AG04450 (cell line): ENCODE measurements around the gene MAK. TPM values are rescaled to one million over a fixed set of nuclear protein-coding genes. Genes with fewer than 3 reads are reported as not detected.
"Not testable (repeated sequence)": the region's sequence is repeated elsewhere in the genome, so short reads cannot be mapped to it uniquely, and the experiment has no call there.

Source experiments
- CTCF ChIA-PET: fragments of 300-600, 350-600 bp; formaldehyde crosslinking; extraction: SDS; loops from one replicate; lab custom pipeline; 2022; ENCODE audit warnings: antibody characterized with exemption, inconsistent platforms; lab: Charles Lee
- POLR2A ChIA-PET: fragments of 350-600 bp; formaldehyde crosslinking; extraction: SDS; loops from one replicate; lab custom pipeline; 2021; ENCODE audit warnings: antibody characterized with exemption, inconsistent platforms; lab: Yijun Ruan, JAX
- DNase-seq: peaks from one replicate; pipeline ENCODE4 v3.0.0-alpha.2; 2011; ENCODE audit warnings: low read depth, low spot score
- H3K27ac ChIP-seq: one replicate; pipeline ENCODE4 v1.5.1; 2012; ENCODE audit warnings: low read depth, low read length, control low read depth
- H3K27me3 ChIP-seq: one replicate; pipeline ENCODE4 v1.6.0; 2012; ENCODE audit warnings: low read length; ENCODE audit not compliant: control insufficient read depth, insufficient read depth
- H3K4me3 ChIP-seq: 2 replicates; pipeline ENCODE4 v1.5.1; 2011; ENCODE audit warnings: mild to moderate bottlenecking, low read depth, low read length, control low read depth
- H3K9me3 ChIP-seq: 2 replicates; pipeline ENCODE4 v1.5.1; 2012; ENCODE audit warnings: low read length; ENCODE audit not compliant: control insufficient read depth, insufficient read depth
- CTCF ChIP-seq: IDR thresholded peaks from 2 replicates; pipeline ENCODE4 v1.5.1; 2011; ENCODE audit warnings: low read depth, low read length, control low read depth, inconsistent platforms
- polyA minus RNA-seq: library from RNA; depleted of rRNA, polyadenylated mRNA; stranded (reverse); fragments of >200 nt; gene quantifications from 2 replicates; pipeline ENCODE4 v1.2.3, GENCODE V29; 2011; rRNA and poly(A)+ RNA removed
- polyA plus RNA-seq: library from polyadenylated mRNA; depleted of rRNA; stranded (reverse); fragments of >200 nt; gene quantifications from 2 replicates; pipeline ENCODE4 v1.2.3, GENCODE V29; 2011; rRNA removed

MAK gene
- polyA plus RNA-seq (not detected in 2 replicates), polyA minus RNA-seq (not detected in 2 replicates)

- Histone ChIP-seq H3K9me3 (peaks cover 3% of the 10 kb centered on the region; the same call in 1 of the 2 replicates), H3K4me3 (peak within 1 kb of the TSS; percentile 66), H3K27me3 (peaks cover 34% of the 10 kb centered on the region), H3K27ac (no peak within 1 kb of the TSS)
- no peak for TF ChIP-seq CTCF
- DNase-seq, result peak; percentile 24
- POLR2A ChIA-PET, result interaction anchor here (0.6 kb wide), 1 partner anchor 402 kb away, joined by 4 read pairs; no protein-coding TSS in a partner anchor
- CTCF ChIA-PET, result interaction anchor here (1.0 to 1.7 kb wide), 2 partner anchors 36 kb away, joined by 5 read pairs; no protein-coding TSS in a partner anchor
Observed at GRCh38 chr6:10837995-10838793, at the start of gene MAK. Gene MAK (minus strand): TSS chr6:10838539. CDS start chr6:10830648, 7,891 bp downstream.

GRCh38 chr6:10886691-10887502 lies 48.6 kb upstream of the MAK start, which contains the start of gene SYCP2L:
Gene SYCP2L (plus strand): TSS chr6:10887052. CDS start chr6:10887127, 75 bp downstream.
- POLR2A ChIA-PET, result interaction anchor here (0.5 kb wide), 1 partner anchor 37 kb away, joined by 4 read pairs; no protein-coding TSS in a partner anchor
- CTCF ChIA-PET, result interaction anchor here (0.5 to 1.3 kb wide), 5 partner anchors 12 to 243 kb away, joined by 3 to 5 read pairs (median 3); no protein-coding TSS in a partner anchor
- H3K27ac ChIP-seq, result no peak within 1 kb of the TSS

GRCh38 chr6:10886365-10886690 lies 48.0 kb upstream of the MAK start:
- CTCF ChIA-PET, result interaction anchor here (0.5 to 1.3 kb wide), 3 partner anchors 84 to 244 kb away, joined by 3 read pairs; no protein-coding TSS in a partner anchor
- peak overlapping the region; percentile 48 for H3K4me3 ChIP-seq
- H3K27me3 ChIP-seq, result peaks cover 57% of the 10 kb centered on the region
- POLR2A ChIA-PET, DNase-seq, H3K27ac ChIP-seq: not testable (repeated sequence)
- peaks cover 11% of the 10 kb centered on the region; the same call in 1 of the 2 replicates for H3K9me3 ChIP-seq

More at GRCh38 chr6:10886691-10887502, 48.6 kb upstream of the MAK start, which contains the start of gene SYCP2L:
- Histone ChIP-seq H3K9me3 (peaks cover 6% of the 10 kb centered on the region; the same call in 1 of the 2 replicates), H3K27me3 (peaks cover 51% of the 10 kb centered on the region), H3K4me3 (peak within 1 kb of the TSS; percentile 48)
- peak; percentile 30; the same call in 1 of the 2 replicates for TF ChIP-seq CTCF
- peak; percentile 6 for DNase-seq

GRCh38 chr6:10884245-10884972 lies 46.1 kb upstream of the MAK start:
- DNase-seq, result no peak
- POLR2A ChIA-PET, result no interaction called here
- CTCF ChIA-PET, result no interaction called here
- TF ChIP-seq CTCF, result no peak
- H3K27ac ChIP-seq, result no peak overlapping the region
- H3K9me3 ChIP-seq, result peaks cover 11% of the 10 kb centered on the region; the same call in 1 of the 2 replicates
- peaks cover 66% of the 10 kb centered on the region for H3K27me3 ChIP-seq
- no peak overlapping the region for H3K4me3 ChIP-seq
